H1 (cell line): ENCODE measurements around the gene PTPRG.

ENCODE experiments used
- ATF2 ChIP-seq: IDR thresholded peaks from 2 replicates; pipeline ENCODE4 v1.6.1; 2012; ENCODE audit warnings: low read length, inconsistent platforms
- BRCA1 ChIP-seq: IDR thresholded peaks from 2 replicates; pipeline ENCODE4 v1.6.1; 2012; ENCODE audit warnings: low read depth, low read length, improper control_type of control experiment
- CTCF ChIP-seq, 3 experiments: IDR thresholded peaks; 1 replicate in 2 of 3; 2 replicates in 1 of 3; pipeline versions ENCODE4 v1.5.1 to v1.6.1; 2011; ENCODE audit warnings: low read length in 3 of 3, mild to moderate bottlenecking in 3 of 3, inconsistent platforms in 2 of 3, low read depth in 1 of 3, moderate library complexity in 1 of 3; ENCODE audit not compliant: insufficient read depth in 1 of 3; ENCODE audit errors: control extremely low read depth in 1 of 3
- EGR1 ChIP-seq: IDR thresholded peaks from 2 replicates; pipeline ENCODE4 v1.6.1; 2011; ENCODE audit warnings: low read depth, low read length, borderline replicate concordance
- EP300 ChIP-seq, 2 experiments: IDR thresholded peaks; 1 replicate in 1 of 2; 2 replicates in 1 of 2; pipeline ENCODE4 v1.6.1; 2011 to 2012; ENCODE audit warnings: low read depth in 2 of 2, low read length in 2 of 2, mild to moderate bottlenecking in 2 of 2, borderline replicate concordance in 1 of 2, inconsistent platforms in 1 of 2, moderate library complexity in 1 of 2
- FOSL1 ChIP-seq: IDR thresholded peaks from 2 replicates; pipeline ENCODE4 v1.6.1; 2011; ENCODE audit warnings: mild to moderate bottlenecking, low read depth, low read length, moderate library complexity; ENCODE audit not compliant: insufficient read depth
- GTF2F1 ChIP-seq: IDR thresholded peaks from 2 replicates; pipeline ENCODE4 v1.6.1; 2012; ENCODE audit warnings: low read depth, low read length, improper control_type of control experiment, borderline replicate concordance
- HDAC2 ChIP-seq, 2 experiments: fragments of 300-600 bp in 1 of 2; sonication (generic) in 1 of 2; IDR thresholded peaks; 2 replicates each; pipeline ENCODE4 v1.6.1; 2011 to 2012; ENCODE audit warnings: low read depth in 2 of 2, low read length in 2 of 2, mild to moderate bottlenecking in 2 of 2, moderate library complexity in 2 of 2, borderline replicate concordance in 1 of 2, inconsistent platforms in 1 of 2
- HDAC6 ChIP-seq: IDR thresholded peaks from one replicate; pipeline ENCODE4 v1.7.1; 2012; ENCODE audit warnings: low read depth, mild to moderate bottlenecking, inconsistent platforms, low read length, moderate library complexity
- POLR2AphosphoS5 ChIP-seq: IDR thresholded peaks from 2 replicates; pipeline ENCODE4 v1.6.1; 2011; ENCODE audit warnings: low read depth, low read length
- RFX5 ChIP-seq: IDR thresholded peaks from 2 replicates; pipeline ENCODE4 v1.6.1; 2011; ENCODE audit warnings: low read depth, low read length, improper control_type of control experiment, borderline replicate concordance
- YY1 ChIP-seq: IDR thresholded peaks from 2 replicates; pipeline ENCODE4 v1.6.1; 2011; ENCODE audit warnings: low read depth, mild to moderate bottlenecking, low read length
- ZNF274 ChIP-seq: IDR thresholded peaks from 2 replicates; pipeline ENCODE4 v1.7.0; 2012; ENCODE audit warnings: low read length, borderline replicate concordance; ENCODE audit errors: extremely low read depth

GRCh38 chr3:61704807-61705206 lies 143.4 kb downstream of the PTPRG start:
- TF ChIP-seq FOSL1 (no peak), EP300 (IDR thresholded peaks at IDR 0.05; ENCODE audit: borderline replicate concordance in 1 of 2, low read depth in 2 of 2, low read length in 2 of 2) (no peak), ZNF274 (no peak), CTCF (IDR thresholded peaks at IDR 0.05; ENCODE audit: control extremely low read depth in 1 of 3, insufficient read depth in 1 of 3, low read depth in 1 of 3, low read length in 3 of 3) (no peak), HDAC6 (no peak), YY1 (no peak), ATF2 (no peak), EGR1 (no peak), RFX5 (no peak), GTF2F1 (no peak), POLR2AphosphoS5 (no peak), HDAC2 (IDR thresholded peaks at IDR 0.05; ENCODE audit: borderline replicate concordance in 1 of 2, low read depth in 2 of 2, low read length in 2 of 2) (no peak), BRCA1 (no peak)
